Fibroblast of peridontal ligament (primary cell): ENCODE results near the gene ADARB2.
"Not testable (repeated sequence)": the region's sequence is repeated elsewhere in the genome, so short reads cannot be mapped to it uniquely, and the experiment has no call there.

Experiments
- DNase-seq: peaks from one replicate; pipeline ENCODE4 v3.0.0-alpha.2; 2010; ENCODE audit errors: extremely low read depth

The ADARB2 gene

DNA sequence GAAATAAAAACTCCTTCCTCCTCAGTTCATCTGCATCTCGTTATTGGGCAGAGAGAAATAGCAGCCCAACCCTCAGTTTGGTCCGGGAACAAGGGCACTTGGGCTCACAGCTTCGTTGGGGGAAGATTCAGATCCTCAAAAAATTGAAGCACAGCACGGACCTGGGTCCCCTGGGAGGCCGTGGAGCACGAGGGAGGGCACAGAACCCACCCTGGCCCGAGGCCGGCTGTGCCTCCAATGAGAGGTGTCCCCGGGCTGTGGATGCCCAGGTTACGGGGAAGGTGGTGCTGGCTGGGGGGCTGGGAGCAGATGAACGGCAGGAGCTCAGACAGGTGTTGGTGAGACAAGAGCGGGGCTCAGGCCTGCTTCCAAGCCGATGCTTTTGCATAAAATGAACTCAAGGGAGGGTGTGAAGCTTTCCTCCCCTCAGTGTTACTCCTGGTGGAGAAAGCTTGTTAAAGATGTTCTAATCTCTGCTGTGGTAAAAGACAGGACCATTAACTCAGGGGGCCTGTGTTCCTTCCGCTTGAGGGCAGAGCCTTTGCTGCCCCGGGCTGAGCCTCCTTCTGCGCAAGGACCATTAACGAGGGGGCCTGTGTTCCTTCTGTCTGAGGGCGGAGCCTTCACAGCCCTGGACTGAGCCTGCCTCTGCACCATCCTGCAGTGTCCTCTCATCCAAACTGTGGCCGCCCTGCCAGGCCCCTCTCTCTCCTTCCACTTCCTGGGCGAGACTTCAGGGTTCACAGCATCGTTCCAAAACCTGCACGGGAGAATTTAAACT lies 302.2 kb downstream of the ADARB2 start:
- DNase-seq, result no peak

DNA sequence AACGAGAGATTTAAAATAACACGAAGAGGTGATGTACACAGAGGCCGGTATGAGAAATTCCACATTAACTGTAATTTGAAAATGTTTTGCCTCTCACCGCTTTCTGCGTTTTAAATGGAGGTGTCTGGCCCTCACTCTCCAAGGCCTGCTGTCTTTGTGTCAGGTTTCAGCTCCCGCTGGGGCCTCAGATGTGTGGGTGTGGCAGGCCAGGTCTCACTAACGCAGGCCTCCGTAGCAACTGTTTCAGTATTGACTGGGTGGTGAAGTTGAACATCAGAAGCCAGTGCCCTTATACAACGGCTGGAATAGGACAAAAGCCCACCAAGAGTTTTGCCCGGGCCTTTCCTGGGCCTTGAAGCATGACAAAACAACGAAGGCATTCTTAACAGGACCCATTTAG lies 303.1 kb downstream of the ADARB2 start:
- no peak for DNase-seq

DNA sequence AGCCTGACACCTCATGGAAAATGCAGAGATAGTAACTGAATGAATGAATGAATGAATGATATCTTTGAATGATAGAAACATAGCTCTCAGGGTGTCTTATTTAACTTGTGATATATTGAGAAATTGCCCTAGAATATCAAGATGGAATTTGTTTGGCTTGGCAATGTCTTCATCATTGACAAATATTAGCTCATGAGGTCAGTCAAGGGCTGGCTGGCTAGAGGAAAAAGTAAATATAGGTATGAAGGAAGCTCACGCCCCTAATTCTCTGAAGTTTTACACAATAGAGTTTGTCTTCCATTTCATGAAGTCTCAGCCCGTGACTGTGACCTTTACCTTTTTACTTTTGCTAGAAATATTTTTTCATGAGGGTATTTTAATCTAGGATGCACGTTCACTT lies 305.2 kb downstream of the ADARB2 start:
- DNase-seq, result no peak

DNA sequence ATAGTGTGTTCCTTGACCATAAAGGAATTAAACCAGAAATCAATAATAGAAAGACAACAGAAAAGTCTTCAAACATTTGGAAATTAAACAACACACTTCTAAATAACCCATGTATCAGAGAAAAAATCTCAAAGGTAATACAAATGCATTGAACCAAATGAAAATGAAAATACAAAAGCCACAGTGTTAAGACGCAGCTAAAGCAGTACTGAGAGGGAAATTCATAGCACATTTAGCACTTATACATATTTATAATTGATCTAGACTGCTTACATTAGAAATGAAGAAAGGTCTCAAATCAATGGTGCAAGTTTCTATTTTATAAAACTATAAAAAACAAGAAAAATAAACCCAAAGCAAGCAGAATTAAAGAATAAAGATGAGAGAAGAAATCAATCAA lies 306.1 kb downstream of the ADARB2 start:
- no peak for DNase-seq

DNA sequence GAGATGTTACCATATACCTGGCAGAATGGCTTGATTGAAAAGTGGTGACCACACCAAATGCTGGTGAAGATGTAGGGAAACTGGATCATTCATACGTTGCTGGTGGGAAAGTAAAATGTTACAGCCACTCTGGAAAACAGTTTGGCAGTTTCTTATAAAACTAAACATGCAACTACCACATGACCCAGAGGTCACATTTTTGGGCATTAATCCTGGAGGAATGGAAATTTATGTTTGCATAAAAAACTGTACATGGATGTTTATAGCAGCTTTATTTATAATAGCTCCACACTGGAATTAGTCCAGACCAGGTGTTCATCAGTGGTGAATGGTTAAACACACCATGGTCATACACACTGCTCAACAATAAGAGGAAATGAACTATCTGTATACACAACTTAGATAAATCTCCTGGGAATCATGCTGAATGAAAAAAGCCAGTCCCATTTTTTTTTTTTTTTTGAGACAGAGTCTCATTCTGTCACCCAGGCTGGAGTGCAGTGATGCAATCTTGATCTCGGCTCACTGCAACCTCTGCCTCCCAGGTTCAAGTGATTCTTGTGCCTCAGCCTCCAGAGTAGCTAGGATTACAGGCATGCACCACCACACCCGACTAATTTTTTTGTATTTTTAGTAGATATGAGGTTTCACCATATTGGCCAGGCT lies 309.7 kb downstream of the ADARB2 start:
- DNase-seq, result not testable (repeated sequence)

DNA sequence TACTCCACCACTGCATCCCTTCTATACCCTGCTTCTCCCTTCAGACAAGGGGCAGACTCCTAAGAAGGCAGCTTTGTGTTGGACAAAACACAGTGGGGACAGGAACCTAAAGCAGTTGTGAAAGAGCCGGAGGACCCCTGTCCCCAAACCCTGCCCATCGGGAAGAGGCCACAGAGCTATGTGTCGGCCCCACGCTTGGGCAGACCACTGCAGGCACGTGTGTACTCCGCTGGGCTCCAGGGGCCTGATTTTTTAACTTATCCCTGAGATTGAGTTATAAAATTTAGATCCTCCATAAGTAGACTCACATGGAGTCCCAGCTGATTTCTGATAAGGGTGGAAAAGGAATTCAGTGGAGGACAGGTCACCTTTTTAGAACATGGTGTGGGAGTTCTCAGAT lies 310.5 kb downstream of the ADARB2 start:
- DNase-seq, result no peak

DNA sequence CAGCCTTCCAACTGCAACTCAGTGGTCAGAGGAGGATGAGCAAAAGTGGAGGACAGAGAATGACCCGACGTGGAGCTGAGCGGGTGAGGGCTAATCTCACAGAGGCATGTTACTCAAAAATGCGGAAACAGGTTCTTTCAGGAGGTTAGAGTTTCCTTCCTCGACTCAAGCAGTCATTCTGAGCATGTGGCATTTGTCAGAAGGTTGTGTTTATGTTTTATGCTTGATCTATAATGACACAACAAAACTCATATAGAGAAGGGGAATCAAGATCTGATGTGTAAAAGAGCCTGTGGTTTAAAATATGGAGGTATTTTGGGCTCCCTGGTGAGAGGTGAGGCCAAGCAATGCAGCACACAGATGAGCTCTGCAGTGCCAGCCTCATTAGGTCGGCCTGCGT lies 311.4 kb downstream of the ADARB2 start:
- DNase-seq, result no peak

DNA sequence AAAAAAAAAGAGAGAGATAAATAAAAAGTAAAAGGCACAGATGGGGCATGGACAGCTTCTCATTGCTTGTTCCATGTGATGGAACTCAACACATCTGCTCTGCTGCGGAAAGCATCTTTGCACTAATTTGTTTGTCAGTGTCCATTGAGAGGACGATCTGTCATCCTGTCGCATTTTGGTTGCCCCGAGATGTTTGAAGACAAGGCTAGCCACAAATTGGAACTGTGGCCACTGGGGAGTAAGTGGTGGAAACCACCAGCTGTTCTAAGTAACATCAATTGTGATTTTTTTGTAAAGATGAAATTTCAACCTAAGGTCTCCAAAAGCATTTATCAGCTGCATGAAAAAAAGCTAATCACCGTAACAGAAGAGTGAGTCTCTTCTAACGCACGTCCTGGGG lies 312.7 kb downstream of the ADARB2 start:
- DNase-seq, result no peak

DNA sequence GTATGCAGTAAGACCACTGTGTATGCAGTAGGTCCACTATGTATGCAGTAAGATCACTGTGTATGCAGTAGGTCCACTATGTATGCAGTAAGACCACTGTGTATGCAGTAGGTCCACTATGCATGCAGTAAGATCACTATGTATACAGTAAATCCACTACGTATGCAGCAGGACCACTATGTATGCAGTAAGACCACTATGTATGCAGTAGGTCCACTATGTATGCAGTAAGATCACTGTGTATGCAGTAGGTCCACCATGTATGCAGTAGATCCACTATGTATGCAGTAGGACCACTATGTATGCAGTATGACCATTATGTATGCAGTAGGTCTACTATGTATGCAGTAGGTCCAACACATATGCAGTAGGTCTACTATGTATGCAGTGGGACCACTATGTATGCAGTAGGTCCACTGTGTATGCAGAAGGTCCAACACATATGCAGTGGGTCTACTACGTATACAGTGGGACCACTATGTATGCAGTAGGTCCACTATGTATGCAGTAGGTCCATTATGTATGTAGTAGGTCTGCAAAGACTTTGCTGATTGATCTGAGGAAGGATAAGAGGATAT lies 313.6 kb downstream of the ADARB2 start:
- no peak for DNase-seq

DNA sequence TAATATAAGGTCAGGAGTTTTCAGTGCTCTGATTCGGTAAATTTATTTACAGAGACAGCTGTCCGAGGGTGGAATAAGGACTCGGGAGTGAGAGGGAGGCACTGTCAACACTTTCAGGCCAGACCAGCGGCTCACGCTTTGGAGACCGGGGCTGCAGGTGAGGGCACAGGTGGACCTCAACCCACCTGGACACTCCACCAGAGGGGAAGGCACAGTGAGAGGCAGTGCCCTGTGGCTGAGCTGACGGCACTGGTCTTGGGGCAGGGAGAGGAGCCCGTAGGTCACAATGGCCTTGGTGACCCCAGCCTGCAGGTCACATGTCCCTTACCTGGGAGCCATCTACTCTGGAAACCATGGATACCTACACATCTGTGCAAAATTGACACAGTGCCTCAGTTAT lies 315.1 kb downstream of the ADARB2 start:
- DNase-seq, result no peak

DNA sequence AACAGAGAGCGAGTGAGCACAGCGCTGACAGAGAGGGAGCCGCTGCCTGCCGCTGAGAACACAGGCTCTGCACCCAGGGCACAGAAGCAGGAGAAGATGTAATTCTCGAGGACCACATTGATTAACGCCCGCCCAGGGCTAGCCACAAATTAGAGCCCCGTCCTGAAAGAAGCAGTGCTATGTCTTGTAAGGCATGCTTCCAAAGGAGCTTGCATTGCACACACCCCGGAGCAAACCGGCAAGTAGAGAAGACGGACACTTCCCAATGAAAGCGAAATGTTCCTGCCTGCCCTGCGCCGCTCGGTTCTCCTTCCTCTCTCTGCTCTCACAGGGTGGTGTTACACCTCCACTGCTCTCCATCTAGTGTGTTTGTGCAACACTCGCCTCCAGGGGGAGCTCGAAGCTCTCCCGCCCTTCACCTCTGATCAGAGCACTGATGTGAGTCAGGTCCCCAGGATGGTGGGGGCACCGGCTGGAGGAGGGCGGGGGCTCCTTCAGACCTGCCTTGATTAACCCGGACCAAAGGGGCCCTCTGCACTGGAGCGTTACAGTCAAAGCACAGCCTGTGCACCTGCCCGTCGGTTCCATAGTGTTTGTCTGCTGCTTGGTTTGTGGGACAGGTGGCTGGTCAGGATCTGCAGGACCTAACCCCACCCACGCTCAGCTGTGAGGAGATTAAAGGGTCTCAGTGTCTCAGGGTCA lies 316.5 kb downstream of the ADARB2 start:
- no peak for DNase-seq

DNA sequence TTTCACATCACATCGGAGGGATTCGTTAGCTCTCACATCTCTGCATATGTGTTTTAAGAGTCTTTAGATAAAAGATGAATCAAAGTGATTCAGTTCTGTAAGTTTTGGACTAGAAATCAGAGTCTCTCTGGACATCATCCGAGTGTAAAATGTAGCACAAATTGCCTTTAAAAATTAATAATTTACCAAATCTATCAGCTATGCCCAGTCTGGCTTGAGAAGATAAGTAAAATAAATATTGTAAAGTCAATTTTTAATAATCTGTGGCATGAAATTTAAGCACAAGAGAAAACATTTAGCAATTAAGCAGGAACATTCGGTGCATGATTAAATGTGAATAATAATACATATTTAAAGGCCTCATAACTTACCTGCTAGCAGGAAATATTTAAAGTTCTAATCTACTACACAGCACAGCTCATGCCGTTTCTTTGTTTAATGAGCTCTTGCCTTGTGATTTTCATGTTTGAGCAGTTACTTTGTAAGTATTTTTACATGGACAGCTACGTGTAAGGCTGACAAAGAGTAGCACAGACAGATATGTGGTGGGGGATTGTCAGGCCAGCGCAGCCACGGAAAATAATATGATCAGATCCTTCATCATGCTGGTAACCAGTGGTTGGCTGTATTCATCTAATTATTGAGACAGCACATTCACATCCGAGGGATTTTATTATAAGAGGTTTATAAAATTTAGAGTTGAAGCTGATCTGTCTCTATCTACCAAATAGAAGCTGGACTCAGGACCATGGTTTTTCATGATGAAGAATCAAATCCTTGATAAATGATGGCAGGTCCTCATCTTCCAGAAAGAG lies 317.3 kb downstream of the ADARB2 start:
- DNase-seq, result no peak

DNA sequence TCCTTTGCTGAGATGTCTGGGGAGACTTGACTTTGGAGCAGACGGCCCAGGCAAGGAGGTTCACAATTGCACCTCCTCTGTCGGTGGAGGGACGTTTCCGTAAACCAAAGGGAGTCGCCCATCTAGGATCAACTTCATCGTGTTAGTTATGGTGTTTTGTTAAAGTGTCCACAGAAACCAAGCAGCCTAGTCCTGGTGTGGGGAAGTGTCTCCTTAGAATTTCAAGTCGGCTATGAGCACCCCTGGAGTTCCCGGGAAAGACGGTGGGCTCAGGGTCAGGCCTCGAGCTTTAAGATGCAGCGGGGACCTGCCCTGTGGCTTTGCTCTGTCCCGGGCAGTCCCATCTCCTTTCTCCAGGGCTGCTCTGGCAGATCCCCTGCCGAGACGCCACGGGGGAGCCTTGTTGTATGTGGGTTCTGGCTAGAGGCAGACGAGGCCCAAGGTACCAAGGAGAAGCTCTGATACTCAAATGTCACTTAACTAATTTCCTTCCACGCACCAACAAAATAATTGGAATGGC lies 319.2 kb downstream of the ADARB2 start:
- no peak for DNase-seq

DNA sequence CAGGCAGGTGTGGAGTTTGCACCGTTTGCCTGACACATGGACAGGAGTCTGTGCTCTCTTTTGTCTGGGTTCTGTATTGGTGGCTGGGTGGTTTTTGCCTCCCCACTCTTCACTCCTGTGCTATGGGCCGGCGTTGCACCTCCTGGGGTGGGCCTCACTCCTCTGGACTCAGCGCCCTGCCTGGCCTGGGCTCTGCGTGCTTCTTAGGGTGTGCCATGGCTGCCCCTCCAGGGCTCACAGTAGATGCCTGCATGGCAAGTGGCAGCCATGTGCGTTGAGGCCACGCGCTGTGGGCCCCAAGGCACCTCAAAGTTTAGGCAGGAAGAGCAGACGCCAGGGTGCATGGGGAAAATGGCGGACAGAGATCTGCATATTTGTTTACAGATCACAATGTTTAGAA lies 319.8 kb downstream of the ADARB2 start:
- no peak for DNase-seq

DNA sequence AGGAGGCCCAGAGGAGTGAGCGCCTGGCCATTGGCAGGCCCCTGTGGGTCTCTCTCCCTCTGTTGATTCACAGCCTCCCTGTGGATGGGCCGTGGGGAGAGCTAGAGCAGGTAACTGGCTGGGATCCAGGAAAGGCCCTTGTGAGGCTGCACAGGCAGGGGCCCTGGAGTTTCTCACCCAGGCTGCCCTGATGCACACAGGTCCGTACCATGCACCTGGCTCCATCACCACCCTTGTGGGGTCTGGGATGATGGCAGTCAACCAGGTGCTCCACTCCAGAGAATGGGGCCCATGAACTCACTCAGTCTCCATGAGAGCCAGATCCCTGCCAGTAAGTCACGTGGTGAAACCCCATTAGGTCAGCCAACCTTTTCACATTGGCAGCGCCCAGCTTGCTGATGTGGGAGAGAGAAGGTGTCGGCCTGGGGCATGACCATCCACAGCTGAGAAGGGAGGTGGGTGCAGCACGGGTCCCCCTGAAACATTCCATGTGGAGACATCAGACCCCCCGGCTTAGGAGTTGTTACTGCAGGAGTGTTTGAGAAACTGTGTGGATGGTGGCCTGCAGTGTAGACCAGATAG lies 320.8 kb downstream of the ADARB2 start:
- no peak for DNase-seq

DNA sequence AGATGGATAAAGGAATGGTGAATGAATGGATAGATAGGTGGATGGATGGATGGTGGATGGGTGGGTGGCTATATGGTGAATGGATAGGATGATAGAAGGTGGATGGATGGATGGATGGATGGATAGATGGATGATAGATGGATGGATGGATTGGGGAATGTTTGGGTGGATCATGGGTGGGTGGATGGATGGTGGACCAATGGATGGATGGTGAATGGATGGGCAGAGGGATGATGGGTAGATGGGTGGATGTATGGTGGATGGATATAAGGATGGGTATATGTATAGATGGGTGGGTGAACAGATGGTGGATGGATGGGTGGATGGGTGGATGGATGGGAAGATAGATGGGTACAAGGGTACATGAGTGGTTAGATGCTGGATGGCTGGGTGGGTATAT lies 322.4 kb downstream of the ADARB2 start:
- DNase-seq, result no peak

DNA sequence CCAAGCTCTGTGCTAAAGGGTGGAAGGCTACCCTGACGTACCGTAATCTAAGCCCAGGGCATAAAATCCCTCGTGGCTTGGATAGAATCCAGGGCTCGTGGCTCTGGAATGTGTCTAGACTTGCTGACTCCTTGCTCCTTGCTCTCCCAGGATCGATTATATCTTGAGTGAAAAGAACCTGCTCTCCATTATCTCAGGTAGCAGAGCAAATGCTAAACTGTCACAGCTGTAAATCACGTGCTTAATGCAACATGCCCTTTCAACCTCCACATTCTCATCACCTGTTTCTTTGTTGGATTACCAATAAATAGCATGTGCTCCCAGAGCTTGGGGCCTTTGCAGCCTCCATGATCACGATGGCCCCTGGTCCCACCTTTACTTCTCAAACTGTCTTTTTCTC lies 323.0 kb downstream of the ADARB2 start:
- not testable (repeated sequence) for DNase-seq

DNA sequence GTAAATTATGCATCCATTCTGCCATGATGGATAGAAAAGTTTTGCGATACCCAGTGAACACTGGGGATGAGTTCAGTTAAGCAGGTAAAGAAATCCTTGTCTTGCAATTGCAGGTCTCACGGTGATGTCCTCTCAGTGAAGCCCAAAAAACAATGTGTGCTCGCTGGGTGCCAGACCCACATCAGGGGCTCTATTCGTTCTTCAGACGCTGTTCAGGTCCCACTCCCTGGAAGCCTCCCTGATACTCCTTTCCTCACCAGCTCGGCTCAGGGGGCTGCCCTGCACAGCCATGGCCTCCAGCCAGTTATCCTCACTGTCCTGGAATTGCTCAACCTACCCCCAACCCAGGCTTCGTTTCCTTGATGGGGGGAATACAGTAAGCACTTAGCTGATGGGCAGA lies 323.5 kb downstream of the ADARB2 start:
- DNase-seq, result no peak

DNA sequence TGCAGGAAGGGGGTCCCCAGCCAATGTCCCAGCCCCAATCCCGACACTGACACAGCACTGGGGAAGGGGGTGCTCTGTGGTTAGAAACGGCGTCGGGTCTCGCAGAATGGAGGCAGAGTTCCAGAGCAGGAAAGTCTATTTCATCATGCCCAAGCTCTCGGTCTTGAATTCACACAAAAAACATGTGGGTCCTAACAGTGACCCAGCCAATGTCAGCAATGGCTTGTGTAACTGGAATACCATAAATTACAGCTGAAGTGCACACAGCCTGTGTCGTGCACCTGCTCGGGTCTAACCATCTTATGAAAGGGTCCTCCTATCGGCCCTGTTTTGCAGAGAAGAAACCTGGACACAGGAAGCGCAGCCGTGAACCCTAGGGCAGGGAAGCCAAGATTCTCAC lies 324.1 kb downstream of the ADARB2 start:
- no peak for DNase-seq

DNA sequence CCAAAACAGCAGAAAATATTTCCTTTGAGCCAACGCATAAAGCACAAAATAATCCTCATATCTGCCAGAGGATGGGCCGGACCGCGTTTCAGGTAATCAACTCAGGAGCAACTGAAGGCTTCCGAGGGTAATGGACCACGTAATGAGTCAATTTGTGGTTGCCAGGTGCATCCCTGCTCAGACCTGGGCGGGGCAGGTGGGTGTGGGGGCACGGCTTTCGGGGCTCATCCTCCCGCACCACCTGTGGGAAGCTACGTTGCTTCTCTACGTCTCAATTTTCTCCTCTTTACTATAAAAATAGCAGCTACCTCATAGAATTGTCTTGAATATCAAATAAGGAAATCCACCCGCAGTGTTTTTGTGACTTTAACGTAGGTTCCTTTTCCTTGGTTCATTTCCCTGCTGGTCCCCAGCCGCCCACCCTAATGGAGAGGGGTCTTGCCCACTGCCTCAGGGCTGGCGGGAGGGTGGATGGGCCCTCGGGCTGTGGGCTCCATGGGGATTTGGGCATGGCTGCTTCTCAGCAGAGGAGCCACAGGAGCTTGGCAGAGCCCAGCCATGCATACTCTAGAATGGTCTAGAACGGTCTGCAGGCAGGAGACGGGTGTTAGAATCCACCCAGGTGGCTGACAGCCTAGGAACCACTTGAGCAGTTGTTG lies 324.7 kb downstream of the ADARB2 start:
- DNase-seq, result no peak

DNA sequence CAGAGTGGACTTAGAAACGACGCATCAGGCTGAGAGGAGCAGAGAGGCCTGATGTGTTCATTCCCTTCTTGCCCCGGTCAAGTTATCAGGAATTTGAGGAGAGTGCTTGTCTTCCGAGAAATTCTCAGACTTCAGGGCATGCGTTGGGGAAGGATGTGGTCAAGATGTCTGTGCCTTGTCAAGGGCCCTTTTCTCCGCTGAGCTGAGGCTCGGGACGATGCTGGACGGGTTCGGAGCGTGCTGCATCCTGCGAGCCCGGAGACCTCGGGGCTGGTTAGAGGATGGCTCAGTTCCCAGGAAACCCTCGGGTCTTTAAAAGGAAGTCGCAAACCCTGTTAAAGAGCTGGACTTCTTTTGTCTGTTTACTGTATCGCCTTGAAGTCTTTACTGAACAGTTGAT lies 325.4 kb downstream of the ADARB2 start:
- DNase-seq, result no peak
